Measurements from ENCODE around the gene GREB1L. TPM values are rescaled to one million over a fixed set of nuclear protein-coding genes. Genes with fewer than 3 reads are reported as not detected.
"Not testable (repeated sequence)": the region's sequence is repeated elsewhere in the genome, so short reads cannot be mapped to it uniquely, and the experiment has no call there.

GREB1L gene
- total and polyA plus RNA-seq, 2 donors (not counting 1 experiment from before 2014, with no cell fraction given), result not detected

- POLR2A ChIA-PET, result no interaction called here
Measured at GRCh38 chr18:21275645-21276044, 33.6 kb downstream of the GREB1L start.

DNA sequence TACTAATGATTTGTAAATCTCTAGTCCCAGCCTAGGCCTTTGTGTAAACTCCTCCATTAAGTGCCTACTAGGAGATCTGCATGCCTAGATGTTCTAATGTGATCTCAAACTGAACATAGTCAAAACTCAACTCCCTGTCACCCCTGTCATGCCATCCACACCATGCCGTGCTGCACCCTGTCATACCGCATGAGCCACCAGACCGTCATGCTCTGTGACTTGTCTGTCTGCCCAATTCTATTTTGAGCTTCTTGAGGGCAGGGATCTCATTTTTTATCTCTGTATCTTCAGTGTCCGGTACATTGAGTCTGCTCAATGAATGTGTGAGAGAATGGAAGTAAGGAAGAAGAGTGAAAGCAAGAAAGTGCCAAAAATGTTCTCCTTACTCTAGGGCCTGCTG is 35.5 kb downstream of the GREB1L start:
- ChIA-PET POLR2A (no interaction called here), CTCF (no interaction called here)
- ATAC-seq (ENCODE audit: low read depth), result no peak

More at GRCh38 chr18:21275645-21276044, 33.6 kb downstream of the GREB1L start:
- no peak for ATAC-seq (ENCODE audit: low read depth)
- no CpG with 5 or more reads among the region's 7 CpGs for WGBS (ENCODE audit: insufficient coverage)
- H3K9me3 Mint-ChIP-seq (ENCODE audit: insufficient read depth), result peaks cover 3% of the 10 kb centered on the region
- Histone ChIP-seq H3K9me3 (ENCODE audit: control extremely low read depth in 1 of 3, control insufficient read depth in 2 of 3, insufficient read depth in 1 of 3, low read length in 2 of 3) (no peaks in the 10 kb centered on the region), H3K36me3 (replicated peaks in 1 of 2; ENCODE audit: control extremely low read depth in 1 of 2, control insufficient read depth in 1 of 2, extremely low read depth in 1 of 2, insufficient read depth in 2 of 2, low read length in 1 of 2) (no peaks in the 10 kb centered on the region), H3K79me2 (ENCODE audit: control insufficient read depth, insufficient read depth, low read length) (no peaks in the 10 kb centered on the region), H3K4me3 (ENCODE audit: control extremely low read depth in 1 of 5, extremely low read depth in 1 of 5, insufficient read depth in 1 of 5, low read depth in 2 of 5, low read length in 4 of 5) (no peak overlapping the region), H3K4me2 (replicated peaks; ENCODE audit: low read depth, low read length, poor library complexity, severe bottlenecking) (no peak overlapping the region), H3K27me3 (replicated peaks in 1 of 4; ENCODE audit: control extremely low read depth in 1 of 4, control insufficient read depth in 3 of 4, insufficient read depth in 4 of 4, low read length in 3 of 4) (no peaks in the 10 kb centered on the region), H3K9ac (ENCODE audit: low read length) (no peak overlapping the region), H3K27ac (ENCODE audit: low read length in 2 of 2) (no peak overlapping the region), H2AFZ (ENCODE audit: insufficient read depth, low read depth, low read length, poor library complexity, severe bottlenecking) (no peak overlapping the region), H3K4me1 (ENCODE audit: control insufficient read depth in 2 of 2, insufficient read depth in 2 of 2, low read length in 2 of 2) (no peaks in the 10 kb centered on the region), H4K20me1 (ENCODE audit: control insufficient read depth, insufficient read depth, low read length, poor library complexity, severe bottlenecking) (no peaks in the 10 kb centered on the region)
- intact Hi-C loops (cut with micrococcal nuclease), result no loop called here
- H3K27ac Mint-ChIP-seq, result no peak overlapping the region
- H3K27me3 Mint-ChIP-seq, result peaks cover 3% of the 10 kb centered on the region
- no peak for DNase-seq
- CTCF ChIA-PET, result no interaction called here
- TF ChIP-seq, protein P1, sequence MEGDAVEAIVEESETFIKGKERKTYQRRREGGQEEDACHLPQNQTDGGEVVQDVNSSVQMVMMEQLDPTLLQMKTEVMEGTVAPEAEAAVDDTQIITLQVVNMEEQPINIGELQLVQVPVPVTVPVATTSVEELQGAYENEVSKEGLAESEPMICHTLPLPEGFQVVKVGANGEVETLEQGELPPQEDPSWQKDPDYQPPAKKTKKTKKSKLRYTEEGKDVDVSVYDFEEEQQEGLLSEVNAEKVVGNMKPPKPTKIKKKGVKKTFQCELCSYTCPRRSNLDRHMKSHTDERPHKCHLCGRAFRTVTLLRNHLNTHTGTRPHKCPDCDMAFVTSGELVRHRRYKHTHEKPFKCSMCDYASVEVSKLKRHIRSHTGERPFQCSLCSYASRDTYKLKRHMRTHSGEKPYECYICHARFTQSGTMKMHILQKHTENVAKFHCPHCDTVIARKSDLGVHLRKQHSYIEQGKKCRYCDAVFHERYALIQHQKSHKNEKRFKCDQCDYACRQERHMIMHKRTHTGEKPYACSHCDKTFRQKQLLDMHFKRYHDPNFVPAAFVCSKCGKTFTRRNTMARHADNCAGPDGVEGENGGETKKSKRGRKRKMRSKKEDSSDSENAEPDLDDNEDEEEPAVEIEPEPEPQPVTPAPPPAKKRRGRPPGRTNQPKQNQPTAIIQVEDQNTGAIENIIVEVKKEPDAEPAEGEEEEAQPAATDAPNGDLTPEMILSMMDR (IDR thresholded peaks at IDR 0.05), result no peak
- no peak for TF ChIP-seq EZH2 (IDR thresholded peaks at IDR 0.05; ENCODE audit: borderline replicate concordance, insufficient read depth, low read depth, low read length, poor library complexity, severe bottlenecking)
- no peak overlapping the region for H3K4me3 Mint-ChIP-seq
- no peaks in the 10 kb centered on the region for H3K4me1 Mint-ChIP-seq

DNA sequence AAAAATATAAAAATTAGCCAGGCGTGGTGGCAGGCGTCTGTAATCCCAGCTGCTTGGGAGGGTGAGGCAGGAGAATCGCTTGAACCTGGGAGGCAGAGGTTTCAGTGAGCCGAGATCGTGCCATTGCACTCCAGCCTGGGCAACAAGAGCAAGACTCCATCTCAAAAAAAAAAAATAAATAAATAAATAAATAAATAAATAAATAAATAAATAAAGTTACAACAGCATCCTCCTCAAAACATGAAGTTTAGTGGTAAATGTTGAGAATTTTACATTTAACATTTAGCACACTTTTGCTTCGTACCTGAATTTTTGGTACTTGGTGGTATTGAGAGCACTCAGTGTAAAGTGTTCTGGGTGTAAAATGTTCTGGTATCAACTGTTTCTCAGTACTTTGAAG is 36.2 kb downstream of the GREB1L start:
- H4K20me1 ChIP-seq (ENCODE audit: control insufficient read depth, insufficient read depth, low read length, poor library complexity, severe bottlenecking); POLR2A ChIA-PET; H3K9me3 ChIP-seq (ENCODE audit: control extremely low read depth in 1 of 3, control insufficient read depth in 2 of 3, insufficient read depth in 1 of 3, low read length in 2 of 3); H3K27ac ChIP-seq (ENCODE audit: low read length in 2 of 2); CTCF ChIA-PET; intact Hi-C loops (cut with micrococcal nuclease); H2AFZ ChIP-seq (ENCODE audit: insufficient read depth, low read depth, low read length, poor library complexity, severe bottlenecking); H3K9me3 Mint-ChIP-seq (ENCODE audit: insufficient read depth); H3K27me3 ChIP-seq (replicated peaks in 1 of 4; ENCODE audit: control extremely low read depth in 1 of 4, control insufficient read depth in 3 of 4, insufficient read depth in 4 of 4, low read length in 3 of 4); H3K4me2 ChIP-seq (replicated peaks; ENCODE audit: low read depth, low read length, poor library complexity, severe bottlenecking); ATAC-seq (ENCODE audit: low read depth); DNase-seq; H3K4me1 ChIP-seq (ENCODE audit: control insufficient read depth in 2 of 2, insufficient read depth in 2 of 2, low read length in 2 of 2); H3K4me3 ChIP-seq (ENCODE audit: control extremely low read depth in 1 of 5, extremely low read depth in 1 of 5, insufficient read depth in 1 of 5, low read depth in 2 of 5, low read length in 4 of 5); H3K79me2 ChIP-seq (ENCODE audit: control insufficient read depth, insufficient read depth, low read length); H3K27ac Mint-ChIP-seq; H3K4me3 Mint-ChIP-seq; H3K27me3 Mint-ChIP-seq; H3K9ac ChIP-seq (ENCODE audit: low read length); H3K36me3 ChIP-seq (replicated peaks in 1 of 2; ENCODE audit: control extremely low read depth in 1 of 2, control insufficient read depth in 1 of 2, extremely low read depth in 1 of 2, insufficient read depth in 2 of 2, low read length in 1 of 2); H3K4me1 Mint-ChIP-seq: not testable (repeated sequence)
- WGBS (ENCODE audit: insufficient coverage), result no CpG with 5 or more reads among the region's 6 CpGs

More for the DNA sequence above, 35.5 kb downstream of the GREB1L start:
- intact Hi-C loops (cut with micrococcal nuclease), result no loop called here
- WGBS (ENCODE audit: insufficient coverage), result 100% methylated on average over 1 of the region's 4 CpGs
- Histone ChIP-seq H3K4me3 (ENCODE audit: control extremely low read depth in 1 of 5, extremely low read depth in 1 of 5, insufficient read depth in 1 of 5, low read depth in 2 of 5, low read length in 4 of 5) (no peak overlapping the region), H2AFZ (ENCODE audit: insufficient read depth, low read depth, low read length, poor library complexity, severe bottlenecking) (no peak overlapping the region), H3K9ac (ENCODE audit: low read length) (no peak overlapping the region), H3K4me2 (replicated peaks; ENCODE audit: low read depth, low read length, poor library complexity, severe bottlenecking) (no peak overlapping the region), H3K79me2 (ENCODE audit: control insufficient read depth, insufficient read depth, low read length) (no peaks in the 10 kb centered on the region), H3K27me3 (replicated peaks in 1 of 4; ENCODE audit: control extremely low read depth in 1 of 4, control insufficient read depth in 3 of 4, insufficient read depth in 4 of 4, low read length in 3 of 4) (no peaks in the 10 kb centered on the region), H3K36me3 (replicated peaks in 1 of 2; ENCODE audit: control extremely low read depth in 1 of 2, control insufficient read depth in 1 of 2, extremely low read depth in 1 of 2, insufficient read depth in 2 of 2, low read length in 1 of 2) (no peaks in the 10 kb centered on the region), H3K4me1 (ENCODE audit: control insufficient read depth in 2 of 2, insufficient read depth in 2 of 2, low read length in 2 of 2) (no peaks in the 10 kb centered on the region), H3K27ac (ENCODE audit: low read length in 2 of 2) (no peak overlapping the region), H4K20me1 (ENCODE audit: control insufficient read depth, insufficient read depth, low read length, poor library complexity, severe bottlenecking) (no peaks in the 10 kb centered on the region), H3K9me3 (ENCODE audit: control extremely low read depth in 1 of 3, control insufficient read depth in 2 of 3, insufficient read depth in 1 of 3, low read length in 2 of 3) (no peaks in the 10 kb centered on the region)
- TF ChIP-seq EZH2 (IDR thresholded peaks at IDR 0.05; ENCODE audit: borderline replicate concordance, insufficient read depth, low read depth, low read length, poor library complexity, severe bottlenecking), result no peak
- TF ChIP-seq, protein P1 (IDR thresholded peaks at IDR 0.05), result no peak
- Mint-ChIP-seq H3K9me3 (ENCODE audit: insufficient read depth) (peaks cover 3% of the 10 kb centered on the region), H3K27me3 (peaks cover 3% of the 10 kb centered on the region), H3K4me3 (no peak overlapping the region), H3K27ac (no peak overlapping the region), H3K4me1 (no peaks in the 10 kb centered on the region)
- no peak for DNase-seq

Data from B cell (primary cell).